Kidney epithelial cell (primary cell): ENCODE measurements around the gene INCENP. TPM values are rescaled to one million over a fixed set of nuclear protein-coding genes. Genes with fewer than 3 reads are reported as not detected.

Experiments
- DNase-seq: peaks from one replicate; pipeline ENCODE4 v3.0.0-alpha.2; 2010; ENCODE audit warnings: low read depth
- H3K27me3 ChIP-seq: 2 replicates; pipeline ENCODE4 v1.6.0; 2011; ENCODE audit warnings: low read length; ENCODE audit not compliant: control insufficient read depth, insufficient read depth
- H3K36me3 ChIP-seq: 2 replicates; pipeline ENCODE4 v1.5.1; 2011; ENCODE audit warnings: low read length; ENCODE audit not compliant: control insufficient read depth, insufficient read depth
- H3K4me3 ChIP-seq: 2 replicates; pipeline ENCODE4 v1.5.1; 2011; ENCODE audit warnings: low read depth, mild to moderate bottlenecking, control low read depth, low read length
- total RNA-seq: library from RNA; depleted of rRNA; stranded (reverse); fragments of >200 nt; gene quantifications from 2 replicates; pipeline ENCODE4 v1.2.3, GENCODE V29; 2015
- TF ChIP-seq, protein P1 (sequence below): IDR thresholded peaks from 2 replicates; pipeline ENCODE4 v1.5.1; 2011; ENCODE audit warnings: mild to moderate bottlenecking, moderate library complexity, low read length, control low read depth, inconsistent platforms; ENCODE audit not compliant: insufficient read depth, poor library complexity, severe bottlenecking

Gene INCENP
- total RNA-seq, 1 donor from 2014 or later = 18.8 TPM

DNA sequence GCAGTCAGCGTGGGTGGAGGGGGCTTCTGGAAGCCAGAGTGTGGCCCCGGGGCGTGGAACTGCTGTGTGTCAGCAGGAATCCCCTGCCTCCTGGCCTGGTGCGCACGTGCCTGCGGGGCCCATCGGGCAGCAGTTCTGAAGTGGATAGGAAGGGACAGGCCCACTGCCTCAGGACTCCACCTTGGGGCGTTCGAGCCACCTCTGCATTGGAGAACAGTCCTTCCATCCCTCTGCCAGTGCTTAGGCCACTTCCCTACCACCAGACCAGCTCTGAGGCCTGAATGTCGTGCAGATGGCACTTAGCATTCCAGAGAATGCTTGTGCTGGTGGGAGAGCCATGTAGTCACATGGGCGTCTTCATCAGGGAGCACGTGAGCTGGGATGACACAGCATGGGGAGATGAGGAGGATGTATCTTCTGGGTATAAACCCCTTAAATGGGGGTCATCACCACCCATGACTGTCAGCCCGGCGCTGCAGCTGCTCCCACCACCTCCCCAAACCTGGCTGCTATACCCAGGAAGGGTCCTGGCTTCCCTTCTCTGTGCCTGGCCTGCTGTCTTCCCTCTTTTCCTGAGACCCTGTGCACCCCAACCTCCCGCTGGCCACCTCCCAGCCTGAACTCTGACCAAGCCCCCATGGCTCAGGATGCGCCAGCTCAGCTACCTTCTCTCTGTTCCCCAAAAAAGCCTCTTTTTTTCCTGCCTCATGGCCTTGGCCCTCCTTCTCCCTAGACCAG is 9.7 kb downstream of the INCENP start:
- Histone ChIP-seq H3K27me3 (no peaks in the 10 kb centered on the region), H3K4me3 (no peak overlapping the region), H3K36me3 (no peaks in the 10 kb centered on the region)
- TF ChIP-seq, protein P1, sequence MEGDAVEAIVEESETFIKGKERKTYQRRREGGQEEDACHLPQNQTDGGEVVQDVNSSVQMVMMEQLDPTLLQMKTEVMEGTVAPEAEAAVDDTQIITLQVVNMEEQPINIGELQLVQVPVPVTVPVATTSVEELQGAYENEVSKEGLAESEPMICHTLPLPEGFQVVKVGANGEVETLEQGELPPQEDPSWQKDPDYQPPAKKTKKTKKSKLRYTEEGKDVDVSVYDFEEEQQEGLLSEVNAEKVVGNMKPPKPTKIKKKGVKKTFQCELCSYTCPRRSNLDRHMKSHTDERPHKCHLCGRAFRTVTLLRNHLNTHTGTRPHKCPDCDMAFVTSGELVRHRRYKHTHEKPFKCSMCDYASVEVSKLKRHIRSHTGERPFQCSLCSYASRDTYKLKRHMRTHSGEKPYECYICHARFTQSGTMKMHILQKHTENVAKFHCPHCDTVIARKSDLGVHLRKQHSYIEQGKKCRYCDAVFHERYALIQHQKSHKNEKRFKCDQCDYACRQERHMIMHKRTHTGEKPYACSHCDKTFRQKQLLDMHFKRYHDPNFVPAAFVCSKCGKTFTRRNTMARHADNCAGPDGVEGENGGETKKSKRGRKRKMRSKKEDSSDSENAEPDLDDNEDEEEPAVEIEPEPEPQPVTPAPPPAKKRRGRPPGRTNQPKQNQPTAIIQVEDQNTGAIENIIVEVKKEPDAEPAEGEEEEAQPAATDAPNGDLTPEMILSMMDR = no peak
- no peak for DNase-seq

DNA sequence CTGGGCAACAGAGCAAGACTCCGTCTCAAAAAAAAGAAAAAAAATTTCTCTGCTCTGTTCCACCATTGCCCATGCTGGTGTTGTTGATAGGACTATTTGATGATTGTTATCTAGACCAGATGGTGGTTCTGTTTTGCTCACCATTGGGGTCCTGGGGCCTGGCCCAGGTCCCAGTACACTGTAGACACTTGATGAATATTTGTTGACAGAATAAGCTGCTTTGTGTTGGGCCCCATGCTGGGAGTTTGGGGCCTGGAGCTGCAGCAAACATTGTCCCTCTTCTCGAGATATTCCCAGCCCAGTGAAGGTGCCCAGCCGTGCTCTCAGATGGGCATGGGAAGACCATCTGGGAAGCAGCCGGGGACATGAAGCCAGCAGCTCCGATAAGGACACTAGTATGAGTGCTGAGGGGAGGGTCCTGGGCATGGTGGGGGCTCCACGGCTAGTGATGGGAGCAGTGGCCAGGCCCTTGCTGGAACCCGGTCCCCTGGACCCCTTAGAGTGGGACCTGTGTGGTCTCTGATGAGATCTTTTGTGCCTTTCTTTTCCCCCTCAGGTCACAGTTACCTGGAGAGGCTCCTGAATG is 13.6 kb downstream of the INCENP start:
- TF ChIP-seq, protein P1 = no peak
- DNase-seq = no peak
- Histone ChIP-seq H3K27me3 (no peaks in the 10 kb centered on the region), H3K36me3 (no peaks in the 10 kb centered on the region), H3K4me3 (no peak overlapping the region)

DNA sequence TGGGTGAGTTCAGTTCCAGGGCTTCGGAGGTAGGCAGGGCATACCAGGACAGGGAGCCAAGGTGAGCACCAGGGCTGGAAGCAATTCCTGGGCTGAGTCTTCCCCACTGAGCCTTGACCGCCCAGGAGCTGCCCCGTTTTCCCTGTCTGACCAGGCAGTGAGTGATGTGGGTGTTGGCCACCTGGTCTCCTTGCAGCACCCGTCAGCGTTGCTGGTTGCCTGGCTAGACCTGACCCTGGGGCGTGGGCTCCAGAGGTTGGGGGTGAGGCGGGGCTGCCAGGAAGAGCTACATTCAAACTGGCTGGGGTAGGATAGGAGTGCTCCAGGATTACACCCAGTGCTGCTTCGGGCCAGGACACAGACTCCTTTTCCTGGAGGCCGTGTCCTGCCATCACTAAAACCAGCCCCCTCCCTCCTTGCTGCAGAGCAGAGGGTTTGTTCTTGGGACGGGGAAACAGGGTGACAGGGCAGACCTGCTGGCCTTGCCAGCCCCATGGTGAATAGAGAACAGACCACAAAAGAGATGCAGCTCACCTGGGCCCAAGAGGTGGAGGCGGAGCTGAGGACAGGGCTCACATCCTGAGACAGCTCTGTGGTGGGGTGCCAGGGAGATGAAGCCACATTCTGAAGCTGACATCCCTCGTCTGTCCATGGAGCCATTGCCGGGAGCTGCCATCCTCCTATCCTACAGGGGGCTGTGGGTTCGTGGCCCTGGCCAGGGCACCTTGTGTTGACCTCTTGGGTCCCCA is 14.2 kb downstream of the INCENP start:
- DNase-seq = no peak
- H3K4me3 ChIP-seq = no peak overlapping the region
- TF ChIP-seq, protein P1 = no peak
- no peaks in the 10 kb centered on the region for H3K27me3 ChIP-seq
- H3K36me3 ChIP-seq = no peaks in the 10 kb centered on the region

DNA sequence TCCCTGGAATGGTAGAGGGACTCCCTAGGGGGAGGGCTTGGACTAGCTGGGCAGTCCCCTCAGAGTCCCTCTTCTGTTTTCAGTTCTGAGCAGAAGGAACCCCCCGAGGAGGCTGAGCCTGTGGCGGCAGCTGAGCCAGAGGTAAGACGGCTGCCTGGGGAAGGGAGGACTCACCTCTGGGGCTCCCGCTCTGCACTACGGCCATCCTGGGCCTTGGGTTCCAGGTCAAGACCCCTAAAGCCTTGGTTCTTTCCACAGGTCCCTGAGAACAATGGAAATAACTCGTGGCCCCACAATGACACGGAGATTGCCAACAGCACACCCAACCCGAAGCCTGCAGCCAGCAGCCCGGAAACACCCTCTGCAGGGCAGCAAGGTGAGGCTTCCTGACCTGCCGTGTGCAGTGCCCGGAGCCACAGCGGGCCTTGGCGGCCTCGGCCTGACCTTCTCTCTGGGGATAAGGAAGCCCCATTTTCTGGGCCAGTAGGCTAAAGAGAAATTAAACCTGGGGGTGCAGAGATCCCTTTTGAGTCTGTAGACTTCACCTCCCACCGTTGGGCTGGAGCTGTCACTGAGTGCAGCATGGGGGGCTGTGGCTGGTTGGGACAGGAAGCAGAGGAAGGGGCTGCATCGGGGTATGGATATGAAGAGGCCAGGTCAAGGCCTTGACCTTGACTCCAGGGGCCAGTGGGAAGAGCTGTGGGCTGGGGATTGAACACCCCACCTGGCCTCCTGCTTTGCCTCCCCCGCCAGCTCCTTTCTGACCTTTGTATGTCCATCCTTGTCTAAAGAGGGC is 15.0 kb downstream of the INCENP start:
- H3K27me3 ChIP-seq = no peaks in the 10 kb centered on the region
- no peaks in the 10 kb centered on the region for H3K36me3 ChIP-seq
- no peak for DNase-seq
- no peak overlapping the region for H3K4me3 ChIP-seq
- TF ChIP-seq, protein P1 = no peak

DNA sequence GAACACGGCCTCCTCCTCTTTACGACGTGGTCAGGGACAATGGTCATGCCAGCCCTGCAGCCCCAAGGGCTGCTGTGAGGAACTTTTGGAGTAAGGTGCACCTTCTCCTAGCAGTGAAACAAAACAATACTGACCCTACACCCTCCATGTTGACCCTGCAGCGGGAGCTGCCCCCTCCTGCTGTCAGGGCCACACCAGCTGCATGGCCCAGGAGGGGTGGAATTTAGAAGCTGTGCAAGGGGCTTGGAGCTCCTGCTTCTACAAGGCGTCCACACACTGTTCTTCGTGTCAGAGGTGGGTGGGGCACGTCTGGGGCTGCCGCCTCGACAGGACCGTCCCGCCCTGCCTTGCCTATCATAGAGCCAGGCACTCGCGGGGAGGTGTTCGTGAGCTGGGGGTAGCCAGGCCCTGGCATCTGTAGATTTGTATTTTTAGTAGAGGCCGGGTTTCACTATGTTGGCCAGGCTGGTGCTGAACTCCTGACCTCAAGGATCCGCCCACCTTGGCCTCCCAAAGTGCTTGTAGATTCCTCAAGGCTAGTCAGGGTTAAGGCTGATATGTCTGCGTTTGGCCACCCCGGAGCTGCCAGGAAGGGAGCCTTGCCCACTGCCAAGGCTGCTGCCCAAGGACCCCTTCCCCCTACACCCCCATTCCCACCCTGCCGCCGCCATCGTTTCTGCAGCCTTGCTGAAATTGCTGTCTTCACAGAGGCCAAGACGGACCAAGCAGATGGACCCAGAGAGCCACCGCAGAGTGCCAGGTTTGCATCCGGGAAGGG is 15.9 kb downstream of the INCENP start:
- Histone ChIP-seq H3K27me3 (no peaks in the 10 kb centered on the region), H3K36me3 (no peaks in the 10 kb centered on the region), H3K4me3 (no peak overlapping the region)
- DNase-seq = no peak
- TF ChIP-seq, protein P1 = no peak
